HG03025 (cell line): Measurements from ENCODE around the gene RNF11.

Source experiments
- ATAC-seq: cut with Tn5 transposase; IDR thresholded peaks from one replicate; pipeline ENCODE4 v1.9.1; 2021; ENCODE audit warnings: mild to moderate bottlenecking, moderate library complexity; ENCODE audit not compliant: unreplicated experiment, low FRiP score

The RNF11 gene

GRCh38 chr1:51294566-51295184 is 58.6 kb downstream of the RNF11 start:
- ATAC-seq = no peak

GRCh38 chr1:51295926-51296325 is 59.9 kb downstream of the RNF11 start:
- ATAC-seq = no peak

- ATAC-seq = no peak
Measured at GRCh38 chr1:51296383-51297357, 60.6 kb downstream of the RNF11 start.

- ATAC-seq = no peak
Measured at GRCh38 chr1:51297401-51298321, 61.6 kb downstream of the RNF11 start.

GRCh38 chr1:51298322-51298705 is 62.2 kb downstream of the RNF11 start:
- no peak for ATAC-seq

GRCh38 chr1:51299185-51299885 is 63.3 kb downstream of the RNF11 start:
- no peak for ATAC-seq

GRCh38 chr1:51299981-51300670 is 64.1 kb downstream of the RNF11 start:
- no peak for ATAC-seq

DNA sequence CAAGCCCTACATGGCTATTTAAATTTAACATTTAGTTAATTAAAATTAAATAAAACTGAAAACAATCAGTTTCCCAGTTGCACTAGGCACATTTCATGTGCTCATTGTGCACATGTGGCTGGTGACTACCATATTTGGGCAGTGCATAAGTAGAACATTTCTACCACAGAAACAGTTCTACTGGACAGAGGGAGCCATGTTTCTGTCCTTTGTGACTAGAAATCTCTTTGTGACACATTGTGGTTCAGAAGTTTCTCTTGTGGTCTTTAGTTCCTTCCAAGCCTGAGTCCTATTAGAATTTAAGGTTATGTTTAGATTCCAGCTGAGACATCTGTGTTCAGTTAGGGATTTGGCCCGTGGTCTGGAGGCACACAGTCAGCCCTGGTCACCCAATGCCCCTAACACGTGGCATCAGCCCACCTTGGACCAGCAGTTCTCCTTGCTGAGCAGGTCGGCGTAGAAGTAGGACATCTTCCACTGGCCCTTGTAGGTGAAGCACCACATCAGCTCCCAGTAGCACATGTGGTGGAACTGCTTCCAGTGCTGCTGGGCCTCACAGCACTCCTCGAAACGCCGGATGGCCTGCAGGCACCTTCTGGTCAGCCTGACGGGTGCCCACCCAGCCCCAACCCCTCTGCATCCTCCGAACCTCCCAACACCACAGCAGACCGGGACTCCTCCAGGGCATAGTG is 65.2 kb downstream of the RNF11 start:
- no peak for ATAC-seq

DNA sequence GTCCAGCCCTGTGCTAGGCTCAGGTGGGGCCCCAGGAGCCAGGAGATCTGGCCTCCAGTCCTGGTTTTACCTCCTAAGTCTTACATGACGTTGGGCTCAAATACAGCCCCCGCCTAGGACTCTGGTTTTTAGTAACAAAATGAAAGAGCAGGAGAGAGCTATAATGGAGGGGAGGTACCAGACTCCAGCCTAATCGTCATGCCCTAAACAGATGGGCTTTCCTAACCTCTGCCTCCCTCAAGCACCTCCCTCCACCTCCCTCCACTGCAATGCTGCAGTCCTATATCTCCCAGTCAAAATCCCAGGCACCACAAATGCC is 65.7 kb downstream of the RNF11 start:
- ATAC-seq = no peak

- ATAC-seq = no peak
Measured at GRCh38 chr1:51302270-51302669, 66.2 kb downstream of the RNF11 start.

- no peak for ATAC-seq
Measured at GRCh38 chr1:51302746-51303145, 66.7 kb downstream of the RNF11 start.

GRCh38 chr1:51303315-51303714 is 67.2 kb downstream of the RNF11 start:
- no peak for ATAC-seq

GRCh38 chr1:51303751-51304251 is 67.7 kb downstream of the RNF11 start:
- no peak for ATAC-seq

- no peak for ATAC-seq
Measured at GRCh38 chr1:51304360-51304759, 68.3 kb downstream of the RNF11 start.

- no peak for ATAC-seq
Measured at GRCh38 chr1:51305371-51305823, 69.3 kb downstream of the RNF11 start.

GRCh38 chr1:51306950-51307349 is 70.9 kb downstream of the RNF11 start:
- ATAC-seq = no peak

- ATAC-seq = no peak
Measured at GRCh38 chr1:51308636-51309035, 72.6 kb downstream of the RNF11 start.

DNA sequence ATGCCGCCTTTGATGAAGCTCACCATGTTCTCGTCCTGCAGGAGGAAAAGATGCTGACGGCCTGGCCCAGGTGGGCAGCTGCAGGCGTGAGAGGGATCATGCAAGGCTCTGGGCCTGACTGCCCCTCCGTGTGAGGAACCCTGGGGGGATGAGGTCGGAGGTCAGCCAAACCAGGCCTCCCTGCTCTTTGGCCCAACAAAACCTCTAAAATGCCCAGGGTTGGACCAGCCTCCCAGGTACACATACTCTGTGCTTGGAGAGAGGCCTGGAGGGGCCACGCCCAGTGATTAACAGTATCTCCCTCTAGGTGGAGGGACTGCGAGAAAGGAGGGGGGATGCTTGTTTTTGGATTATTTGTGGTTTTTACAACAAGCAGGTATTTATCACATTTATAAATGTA is 73.2 kb downstream of the RNF11 start:
- ATAC-seq = no peak
